H9 (cell line): Measurements from ENCODE around the gene SDK2. TPM values are rescaled to one million over a fixed set of nuclear protein-coding genes. Genes with fewer than 3 reads are reported as not detected.

Experiments
- DNase-seq: peaks from one replicate; pipeline ENCODE4 v3.0.0-alpha.2; 2017
- H2AFZ ChIP-seq: one replicate; pipeline ENCODE4 v1.6.1; 2013; ENCODE audit warnings: mild to moderate bottlenecking, low read length, control low read depth, moderate library complexity
- H2AK5ac ChIP-seq: 2 replicates; pipeline ENCODE4 v1.6.1; 2013; ENCODE audit warnings: low read length, control low read depth, mixed read lengths; ENCODE audit not compliant: insufficient read length
- H2BK120ac ChIP-seq: one replicate; pipeline ENCODE4 v1.6.1; 2013; ENCODE audit warnings: low read depth, mild to moderate bottlenecking, low read length, control low read depth, inconsistent platforms; ENCODE audit not compliant: poor library complexity, severe bottlenecking
- H2BK12ac ChIP-seq: 2 replicates; pipeline ENCODE4 v1.6.1; 2013; ENCODE audit warnings: low read length, control low read depth, mixed read lengths, low read depth; ENCODE audit not compliant: insufficient read length
- H2BK15ac ChIP-seq: 2 replicates; pipeline ENCODE4 v1.6.1; 2013; ENCODE audit warnings: low read depth, low read length, control low read depth
- H2BK20ac ChIP-seq: one replicate; pipeline ENCODE4 v1.6.1; 2013; ENCODE audit warnings: low read depth, mild to moderate bottlenecking, low read length, control low read depth, inconsistent platforms; ENCODE audit not compliant: poor library complexity, severe bottlenecking
- H2BK5ac ChIP-seq: 2 replicates; pipeline ENCODE4 v1.6.1; 2013; ENCODE audit warnings: low read length, control low read depth, mixed read lengths; ENCODE audit not compliant: insufficient read length
- H3K14ac ChIP-seq: 2 replicates; pipeline ENCODE4 v1.6.1; 2013; ENCODE audit warnings: low read length, control low read depth; ENCODE audit not compliant: insufficient read depth
- H3K18ac ChIP-seq: 2 replicates; pipeline ENCODE4 v1.6.1; 2013; ENCODE audit warnings: low read depth, mild to moderate bottlenecking, mixed read lengths, low read length, control low read depth; ENCODE audit not compliant: insufficient read length
- H3K23ac ChIP-seq: 2 replicates; pipeline ENCODE4 v1.6.1; 2013; ENCODE audit warnings: low read length, control low read depth, mixed read lengths, low read depth; ENCODE audit not compliant: insufficient read length
- H3K23me2 ChIP-seq: 2 replicates; pipeline ENCODE4 v1.6.1; 2013; ENCODE audit warnings: low read depth, mild to moderate bottlenecking, mixed read lengths, low read length, control low read depth; ENCODE audit not compliant: insufficient read length, poor library complexity, severe bottlenecking
- H3K27ac ChIP-seq: 2 replicates; pipeline ENCODE4 v1.5.1; 2013; ENCODE audit warnings: low read length, control low read depth, mixed read lengths, low read depth; ENCODE audit not compliant: insufficient read length
- H3K27me3 ChIP-seq: 2 replicates; pipeline ENCODE4 v1.6.1; 2013; ENCODE audit warnings: low read length, control low read depth, inconsistent platforms; ENCODE audit not compliant: insufficient read depth
- H3K4ac ChIP-seq: 2 replicates; pipeline ENCODE4 v1.6.1; 2013; ENCODE audit warnings: low read depth, mild to moderate bottlenecking, control low read depth, inconsistent platforms, low read length, moderate library complexity
- H3K4me1 ChIP-seq: 2 replicates; pipeline ENCODE4 v1.6.1; 2013; ENCODE audit warnings: low read length, control low read depth, inconsistent platforms; ENCODE audit not compliant: insufficient read depth
- H3K4me2 ChIP-seq: 2 replicates; pipeline ENCODE4 v1.6.1; 2013; ENCODE audit warnings: low read length, control low read depth, mixed read lengths; ENCODE audit not compliant: insufficient read length, insufficient read depth
- H3K56ac ChIP-seq: 2 replicates; pipeline ENCODE4 v1.6.1; 2013; ENCODE audit warnings: low read depth, mild to moderate bottlenecking, mixed read lengths, low read length, control low read depth; ENCODE audit not compliant: insufficient read length
- H3K79me1 ChIP-seq: 2 replicates; pipeline ENCODE4 v1.6.1; 2013; ENCODE audit warnings: low read depth, mild to moderate bottlenecking, moderate library complexity, low read length, control low read depth, inconsistent platforms; ENCODE audit not compliant: insufficient read depth, poor library complexity, severe bottlenecking
- H3K79me2 ChIP-seq: 2 replicates; pipeline ENCODE4 v1.6.1; 2013; ENCODE audit warnings: low read length, control low read depth, inconsistent platforms; ENCODE audit not compliant: insufficient read depth
- H3K9ac ChIP-seq: 2 replicates; pipeline ENCODE4 v1.6.1; 2013; ENCODE audit warnings: low read length, control low read depth, mixed read lengths; ENCODE audit not compliant: insufficient read length; ENCODE audit errors: extremely low read depth
- H3K9me3 ChIP-seq: one replicate; pipeline ENCODE4 v1.6.1; 2013; ENCODE audit warnings: low read depth, low read length, inconsistent platforms; ENCODE audit not compliant: control insufficient read depth
- H3T11ph ChIP-seq: one replicate; pipeline ENCODE4 v1.6.1; 2013; ENCODE audit warnings: mild to moderate bottlenecking, low read length, control low read depth, inconsistent platforms
- H4K20me1 ChIP-seq: one replicate; pipeline ENCODE4 v1.6.1; 2013; ENCODE audit not compliant: control insufficient read depth, insufficient read length, insufficient read depth
- H4K5ac ChIP-seq: 2 replicates; pipeline ENCODE4 v1.6.1; 2013; ENCODE audit warnings: low read depth, mild to moderate bottlenecking, mixed read lengths, low read length, control low read depth; ENCODE audit not compliant: insufficient read length
- H4K8ac ChIP-seq: replicated peaks from 2 replicates; pipeline ENCODE4 v1.6.1; 2013; ENCODE audit warnings: low read length, control low read depth, mixed read lengths, low read depth; ENCODE audit not compliant: insufficient read length
- H4K91ac ChIP-seq: 2 replicates; pipeline ENCODE4 v1.6.1; 2013; ENCODE audit warnings: low read depth, mild to moderate bottlenecking, moderate library complexity, mixed read lengths, low read length, control low read depth; ENCODE audit not compliant: insufficient read length
- H3K27ac Mint-ChIP-seq, 3 experiments: 2 replicates in 2 of 3; 3 replicates in 1 of 3; pipeline ENCODE4 v1.8.0; 2020 to 2021; ENCODE audit warnings: mixed read lengths in 3 of 3, mild to moderate bottlenecking in 1 of 3, moderate library complexity in 1 of 3
- H3K27me3 Mint-ChIP-seq: 2 replicates; pipeline ENCODE4 v1.8.0; 2021; ENCODE audit warnings: low read depth, mild to moderate bottlenecking, moderate library complexity, mixed read lengths
- H3K36me3 Mint-ChIP-seq, 3 experiments: 2 replicates in 2 of 3; 3 replicates in 1 of 3; pipeline ENCODE4 v1.8.0; 2020 to 2021; ENCODE audit warnings: low read depth in 3 of 3, mixed read lengths in 3 of 3; ENCODE audit not compliant: insufficient read depth in 1 of 3
- H3K4me1 Mint-ChIP-seq, 2 experiments: 2 replicates each; pipeline ENCODE4 v1.8.0; 2020; ENCODE audit warnings: mixed read lengths in 2 of 2
- H3K4me3 Mint-ChIP-seq, 2 experiments: 2 replicates in 1 of 2; 3 replicates in 1 of 2; pipeline ENCODE4 v1.8.0; 2020 to 2021; ENCODE audit warnings: mild to moderate bottlenecking in 2 of 2, mixed read lengths in 2 of 2, moderate library complexity in 1 of 2
- H3K9me3 Mint-ChIP-seq, 2 experiments: 2 replicates in 1 of 2; 3 replicates in 1 of 2; pipeline ENCODE4 v1.8.0; 2020; ENCODE audit warnings: mild to moderate bottlenecking in 2 of 2, mixed read lengths in 2 of 2, moderate library complexity in 1 of 2
- CTCF ChIP-seq: fragments of 200-600 bp; sonication (generic); conservative IDR thresholded peaks from 3 replicates; pipeline ENCODE4 v1.8.0; 2021; ENCODE audit warnings: antibody characterized with exemption, mild to moderate bottlenecking
- WGBS: extraction: QIAGEN DNeasy Blood & Tissue Kit; methylation state at CpG from one replicate; pipeline ENCODE4 v1.1.7; 2013; ENCODE audit warnings: missing lambda C conversion rate, low lambda C conversion rate, mixed read lengths; ENCODE audit not compliant: insufficient read length; ENCODE audit errors: extremely low coverage; 5-methylcytosine and 5-hydroxymethylcytosine counted together
- total RNA-seq: library from RNA; stranded (reverse); gene quantifications from 2 replicates; pipeline ENCODE4 v1.2.1, GENCODE V29; 2021

SDK2 gene
- total RNA-seq, 1 experiment from 2014 or later = 9.1 TPM

GRCh38 chr17:73463821-73464220 is 180.4 kb downstream of the SDK2 start:
- Histone ChIP-seq H3K79me1 (no peaks in the 10 kb centered on the region), H3K4me1 (no peaks in the 10 kb centered on the region), H4K8ac (no peak overlapping the region), H4K5ac (no peak overlapping the region), H3K4ac (no peak overlapping the region), H2BK120ac (no peak overlapping the region), H3K56ac (no peak overlapping the region), H3T11ph (no peak overlapping the region), H2AK5ac (no peak overlapping the region), H2BK5ac (no peak overlapping the region), H4K91ac (no peak overlapping the region), H2AFZ (no peak overlapping the region), H3K23ac (no peak overlapping the region), H3K14ac (no peak overlapping the region), H4K20me1 (no peaks in the 10 kb centered on the region), H3K27me3 (no peaks in the 10 kb centered on the region), H3K18ac (no peak overlapping the region), H2BK15ac (no peak overlapping the region), H3K27ac (no peak overlapping the region), H3K9me3 (no peaks in the 10 kb centered on the region), H3K23me2 (no peaks in the 10 kb centered on the region), H2BK20ac (no peak overlapping the region), H3K9ac (no peak overlapping the region), H3K79me2 (no peaks in the 10 kb centered on the region), H3K4me2 (no peak overlapping the region), H2BK12ac (no peak overlapping the region)
- no peak for TF ChIP-seq CTCF
- Mint-ChIP-seq H3K36me3 (no peaks in the 10 kb centered on the region; a peak in 1 of 7 replicates), H3K9me3 (no peaks in the 10 kb centered on the region), H3K27ac (no peak overlapping the region), H3K4me1 (peaks cover 10 to 18% of the 10 kb centered on the region in 2 experiments), H3K4me3 (no peak overlapping the region), H3K27me3 (peaks cover 1% of the 10 kb centered on the region; the same call in 1 of the 2 replicates)
- no CpG with 5 or more reads among the region's 5 CpGs for WGBS
- no peak for DNase-seq
